CD4-positive, alpha-beta T cell treated with Interleukin-4 for 1 hour (primary cell): ENCODE measurements around the gene CHMP5.
"Not testable (repeated sequence)": the region's sequence is repeated elsewhere in the genome, so short reads cannot be mapped to it uniquely, and the experiment has no call there.

Experiments used
- DNase-seq, 2 donors: peaks; one replicate each; pipeline ENCODE4 v3.0.0-alpha.2; 2020 to 2022

The CHMP5 gene

DNA sequence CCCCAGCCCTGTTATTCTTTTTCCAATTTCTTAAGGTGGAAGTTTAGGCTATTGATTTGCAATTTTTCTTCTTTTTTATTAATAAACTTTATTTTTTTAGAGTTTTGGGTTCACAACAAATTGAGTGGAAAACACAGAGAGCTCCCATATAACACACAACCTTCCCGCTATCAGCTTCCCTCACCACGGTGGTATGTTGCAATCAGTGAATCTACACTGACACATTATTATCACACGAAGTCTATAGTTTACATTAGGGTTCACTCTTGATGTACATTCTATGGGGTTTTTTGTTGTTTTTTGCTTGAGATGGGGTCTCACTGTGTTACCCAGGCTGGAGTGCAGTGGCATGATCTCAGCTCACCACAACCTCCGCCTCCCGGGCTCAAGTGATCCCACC is 20.7 kb downstream of the CHMP5 start:
- DNase-seq = no peak

DNA sequence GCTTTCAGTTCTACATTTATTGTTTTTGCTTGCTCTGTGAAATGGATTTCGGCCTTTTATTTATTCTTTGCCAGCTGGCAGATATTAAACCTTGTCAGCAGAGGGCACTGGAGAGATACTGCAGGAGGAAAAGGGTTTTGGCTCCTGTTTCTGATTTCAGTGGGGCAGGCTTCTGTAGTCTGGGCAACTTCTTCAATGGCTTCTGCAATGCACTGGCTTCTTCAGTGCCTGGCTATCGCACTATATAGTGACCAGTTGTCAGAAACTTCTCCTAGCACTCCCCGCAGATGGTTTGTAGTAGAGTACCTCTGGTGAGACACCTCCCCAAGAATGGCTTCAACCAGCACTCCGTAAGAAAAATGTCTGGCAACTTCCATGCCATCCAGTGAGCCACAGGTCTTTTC is 22.2 kb downstream of the CHMP5 start:
- peak; percentile 69 to 81 for DNase-seq

DNA sequence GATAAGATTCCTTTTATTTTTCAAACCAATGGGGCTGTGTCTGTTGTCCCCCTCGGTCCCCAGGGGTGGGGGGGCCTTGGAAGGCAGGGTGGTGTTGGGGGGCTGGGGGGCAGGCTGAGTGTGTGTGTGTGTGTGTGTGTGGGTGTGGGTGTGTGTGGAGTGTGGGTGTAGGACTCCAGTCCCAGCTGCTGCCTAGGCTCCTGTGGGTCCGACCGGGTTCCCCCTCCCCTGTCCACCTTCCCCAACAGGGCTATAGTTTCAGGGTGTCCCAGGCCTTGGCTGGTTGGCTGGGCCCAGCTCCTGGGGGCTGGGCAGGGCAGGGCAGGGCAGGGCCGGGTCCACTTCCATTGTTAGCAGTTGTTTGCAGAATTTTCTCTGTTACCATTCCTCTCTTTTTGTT is 23.4 kb downstream of the CHMP5 start:
- DNase-seq = no peak

DNA sequence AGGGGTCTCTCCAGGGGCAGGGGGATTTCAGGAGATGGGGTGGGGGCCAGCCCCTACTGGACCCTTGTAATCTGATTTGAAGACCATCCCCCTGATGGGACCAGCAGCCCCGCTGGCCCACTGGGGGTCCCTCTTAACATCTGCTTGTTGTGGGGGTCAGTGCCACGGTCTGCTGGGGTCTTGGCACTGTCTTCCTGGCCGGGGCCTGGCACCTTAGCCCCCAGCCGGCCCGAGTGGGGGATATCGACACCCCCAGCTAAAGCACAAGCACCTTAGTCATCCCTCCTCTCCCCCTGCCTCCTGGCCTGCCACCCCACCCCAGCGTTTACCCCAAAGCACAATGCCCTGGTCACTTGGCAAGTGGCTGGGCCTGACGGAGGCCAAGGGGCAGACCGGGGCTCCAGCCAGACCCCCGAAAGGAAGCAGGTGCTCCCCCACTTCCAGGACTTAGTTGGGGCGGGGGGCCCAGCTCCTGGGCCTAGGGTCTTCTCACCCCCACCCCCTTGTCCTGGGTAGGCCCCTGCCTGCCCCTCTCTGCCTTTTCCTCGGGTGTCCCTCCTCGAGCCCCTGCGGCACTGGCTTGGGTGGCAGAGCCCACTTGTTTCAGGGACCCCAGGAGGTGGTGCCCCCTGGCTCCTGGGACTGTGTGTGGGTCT is 24.1 kb downstream of the CHMP5 start:
- no peak for DNase-seq

DNA sequence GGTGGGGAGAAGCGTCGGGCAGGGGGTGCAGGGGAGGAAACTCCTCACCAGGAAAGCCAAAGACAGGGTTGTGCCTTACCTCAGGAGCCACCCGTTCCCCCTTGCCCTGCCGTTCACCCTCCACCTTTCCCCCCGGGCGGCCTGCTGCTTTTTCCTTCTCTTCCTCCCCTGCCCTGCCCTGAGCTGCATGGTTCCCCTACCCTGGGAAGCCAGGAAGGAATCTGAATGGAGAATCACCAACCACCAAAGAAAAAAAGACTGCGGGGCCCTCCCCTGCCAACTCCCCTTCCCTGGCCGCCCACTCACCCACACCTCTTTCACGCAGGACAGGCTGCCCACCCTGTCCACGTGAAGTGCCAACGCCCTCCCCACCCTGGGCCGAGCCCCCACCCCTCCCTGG is 24.6 kb downstream of the CHMP5 start:
- peak; percentile 29 to 41 for DNase-seq

DNA sequence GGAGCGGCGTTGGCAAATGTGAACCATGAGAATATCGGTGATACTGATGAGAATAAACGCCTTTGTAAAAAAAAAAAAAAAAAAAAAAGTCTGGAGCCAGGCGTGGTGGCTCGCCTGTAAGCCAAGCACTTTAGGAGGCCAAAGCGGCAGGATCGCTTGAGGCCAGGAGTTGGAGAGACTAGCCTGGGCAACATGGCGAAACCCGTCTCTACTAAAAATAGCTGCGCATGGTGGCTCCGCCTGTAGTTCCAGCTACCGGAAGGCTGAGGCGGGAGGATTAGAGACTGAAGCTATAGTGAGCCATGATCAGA is 25.0 kb downstream of the CHMP5 start:
- no peak for DNase-seq

DNA sequence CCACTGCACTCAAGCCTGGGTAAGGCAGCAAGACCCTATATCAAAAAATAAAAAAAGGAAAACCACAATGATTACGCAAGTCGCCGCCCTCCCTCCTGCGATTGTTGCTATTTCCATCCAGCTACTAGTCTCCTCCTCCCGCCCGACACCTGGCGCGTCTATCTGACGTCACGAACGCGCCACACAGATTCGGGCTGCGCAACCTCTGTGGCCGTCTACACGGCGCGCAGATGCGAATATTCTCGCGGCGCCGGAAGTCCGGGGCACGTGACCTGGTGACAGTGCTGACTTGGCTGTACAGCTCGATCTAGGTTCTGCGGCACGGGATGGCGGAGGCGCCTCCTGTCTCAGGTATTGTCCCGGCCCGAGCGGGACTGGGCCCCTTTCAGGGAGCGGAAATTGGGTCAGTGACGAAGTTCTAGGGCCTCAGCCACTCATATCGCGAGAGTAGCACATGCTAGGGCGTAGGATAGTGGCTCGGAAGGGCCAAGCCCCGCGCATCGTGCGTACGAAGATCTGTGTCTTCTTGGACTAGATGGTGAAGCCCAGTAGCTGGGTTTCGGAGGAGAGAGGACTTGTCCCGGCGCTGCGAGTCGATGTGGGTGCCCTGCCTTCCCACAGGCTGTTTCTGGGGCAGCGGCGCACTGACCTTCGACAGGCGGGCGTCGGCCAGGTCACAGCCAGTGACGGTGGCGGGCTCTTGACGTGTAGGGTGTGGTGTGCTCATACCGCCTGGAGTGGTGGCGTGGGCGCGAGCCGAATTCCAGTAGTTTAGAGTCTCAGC is 25.6 kb downstream of the CHMP5 start, which contains the start of gene NFX1:
Gene NFX1 (plus strand): TSS at position 270 of the 784 bp plus-strand sequence. CDS start 57 bp downstream, at position 327.
- peak; percentile 99 for DNase-seq

DNA sequence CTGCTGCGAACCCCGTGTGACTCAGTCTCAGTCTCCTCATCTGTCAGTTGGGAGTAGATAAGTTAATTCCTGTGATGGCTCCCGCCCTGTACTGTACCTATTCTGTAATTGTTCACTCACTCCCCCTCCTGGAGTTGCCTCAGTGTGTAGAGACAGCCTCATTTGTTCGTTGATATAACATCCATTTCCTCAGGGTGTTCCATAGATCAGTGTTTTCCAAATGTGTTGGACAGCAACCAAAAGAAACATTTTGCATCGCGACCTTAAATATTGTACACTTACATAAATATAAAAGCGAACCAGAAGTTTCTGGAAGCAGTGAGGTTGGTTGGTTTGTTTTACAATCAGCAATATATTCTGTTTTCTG is 26.2 kb downstream of the CHMP5 start:
- no peak for DNase-seq

DNA sequence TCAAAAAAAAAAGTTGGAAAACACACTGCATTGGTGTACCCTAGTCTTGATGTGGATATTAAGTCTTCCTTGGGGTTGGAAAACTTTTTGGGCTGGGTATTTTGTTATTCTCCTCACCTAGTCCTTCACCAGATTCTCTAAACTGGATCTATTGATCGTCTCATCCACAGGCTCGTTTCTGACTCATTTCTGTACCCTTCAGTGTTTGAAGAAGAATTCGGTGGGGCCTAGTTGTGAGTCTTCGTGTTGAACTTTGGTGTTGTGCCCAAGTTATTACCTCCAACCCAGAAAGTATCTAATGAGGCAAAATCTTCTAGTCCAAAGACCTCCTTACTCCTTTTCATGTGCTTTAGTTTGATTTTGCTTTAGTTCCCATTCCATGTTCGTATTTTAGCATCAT is 27.1 kb downstream of the CHMP5 start:
- no peak for DNase-seq

DNA sequence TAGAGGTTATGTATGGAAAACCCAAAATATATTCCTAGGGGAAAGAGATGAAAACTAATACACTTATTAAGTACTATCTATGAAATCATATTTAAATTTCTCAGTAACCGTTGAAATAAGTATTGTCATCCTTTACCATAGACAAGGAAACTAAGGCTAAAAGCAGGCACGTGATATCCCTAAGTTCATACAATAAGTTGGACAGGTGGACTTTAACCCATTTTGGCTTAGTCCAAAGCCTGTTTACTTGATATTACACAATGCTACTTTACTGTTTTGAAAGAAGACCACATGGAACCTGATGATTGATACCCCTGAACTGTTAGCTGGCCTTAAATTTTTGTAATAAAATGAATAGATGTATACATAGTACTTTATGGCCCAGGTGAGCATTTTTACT is 28.9 kb downstream of the CHMP5 start:
- DNase-seq = no peak

DNA sequence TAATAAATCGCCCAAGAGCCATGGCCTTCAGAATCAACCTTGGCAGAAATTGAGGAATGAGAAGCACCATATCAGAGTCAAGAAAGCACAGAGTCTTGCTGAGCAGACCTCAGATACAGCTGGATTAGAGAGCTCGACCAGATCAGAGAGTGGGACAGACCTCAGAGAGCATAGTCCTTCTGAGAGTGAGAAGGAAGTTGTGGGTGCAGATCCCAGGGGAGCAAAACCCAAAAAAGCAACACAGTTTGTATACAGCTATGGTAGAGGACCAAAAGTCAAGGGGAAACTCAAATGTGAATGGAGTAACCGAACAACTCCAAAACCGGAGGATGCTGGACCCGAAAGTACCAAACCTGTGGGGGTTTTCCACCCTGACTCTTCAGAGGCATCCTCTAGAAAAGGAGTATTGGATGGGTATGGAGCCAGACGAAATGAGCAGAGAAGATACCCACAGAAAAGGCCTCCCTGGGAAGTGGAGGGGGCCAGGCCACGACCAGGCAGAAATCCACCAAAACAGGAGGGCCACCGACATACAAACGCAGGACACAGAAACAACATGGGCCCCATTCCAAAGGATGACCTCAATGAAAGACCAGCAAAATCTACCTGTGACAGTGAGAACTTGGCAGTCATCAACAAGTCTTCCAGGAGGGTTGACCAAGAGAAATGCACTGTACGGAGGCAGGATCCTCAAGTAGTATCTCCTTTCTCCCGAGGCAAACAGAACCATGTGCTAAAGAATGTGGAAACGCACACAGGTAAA is 30.0 kb downstream of the CHMP5 start:
- no peak for DNase-seq

DNA sequence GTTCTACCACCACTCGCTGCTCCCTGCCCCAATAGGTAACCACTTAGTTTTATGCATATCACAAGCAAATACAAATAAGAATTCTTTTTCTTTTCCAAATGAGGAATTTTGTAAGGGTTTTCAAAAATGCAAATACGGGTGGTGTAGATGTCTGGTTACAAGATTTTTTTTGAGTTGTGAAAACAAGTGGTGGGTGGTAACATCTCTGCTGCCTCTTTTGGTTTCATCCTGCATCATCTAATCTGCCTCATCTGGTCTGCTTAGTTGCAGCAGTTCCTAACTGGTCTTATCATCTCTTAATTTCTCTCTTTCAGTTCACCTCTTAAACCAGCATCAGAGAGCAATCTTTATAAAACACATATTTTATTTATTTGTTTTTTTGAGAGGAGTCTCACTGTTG is 30.7 kb downstream of the CHMP5 start:
- no peak for DNase-seq

DNA sequence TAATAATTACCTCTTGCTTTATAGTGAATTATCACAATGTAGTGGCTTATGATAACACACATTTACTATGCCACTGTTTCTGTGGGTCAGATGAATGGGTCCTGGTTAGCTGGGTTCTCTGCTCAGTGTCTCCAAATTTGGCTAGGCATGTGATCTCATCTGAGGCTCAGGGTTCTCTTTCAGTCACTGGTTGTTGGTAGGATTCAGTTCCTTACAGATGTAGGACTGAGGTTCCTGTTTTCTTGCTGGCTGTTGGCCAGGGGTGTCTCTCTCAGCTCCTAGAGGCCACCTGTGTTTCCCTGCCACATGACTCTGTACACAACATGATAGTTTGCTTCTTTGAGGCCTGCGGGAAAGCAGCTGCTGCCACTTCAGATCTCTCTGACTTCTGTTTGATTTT is 32.6 kb downstream of the CHMP5 start:
- peak; percentile 25 to 75 for DNase-seq

DNA sequence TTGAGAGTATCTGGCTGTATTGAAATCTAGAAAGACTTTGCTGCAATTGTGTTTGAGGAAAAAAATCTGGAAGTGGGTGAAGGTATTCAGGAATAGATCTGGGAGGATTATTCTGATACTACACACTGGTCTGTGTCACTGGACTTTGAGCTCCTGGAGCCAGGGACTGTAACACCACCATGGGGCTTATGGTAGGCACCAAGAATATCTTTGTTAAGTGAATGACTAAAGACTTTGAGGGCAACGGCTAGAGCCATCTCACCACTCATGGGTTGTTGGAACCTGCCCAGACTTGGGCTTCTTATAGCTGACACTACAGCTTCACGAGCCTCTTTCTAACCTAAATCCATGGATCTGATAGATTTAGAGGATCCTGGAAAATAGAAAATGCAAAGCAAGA is 35.7 kb downstream of the CHMP5 start:
- no peak for DNase-seq

DNA sequence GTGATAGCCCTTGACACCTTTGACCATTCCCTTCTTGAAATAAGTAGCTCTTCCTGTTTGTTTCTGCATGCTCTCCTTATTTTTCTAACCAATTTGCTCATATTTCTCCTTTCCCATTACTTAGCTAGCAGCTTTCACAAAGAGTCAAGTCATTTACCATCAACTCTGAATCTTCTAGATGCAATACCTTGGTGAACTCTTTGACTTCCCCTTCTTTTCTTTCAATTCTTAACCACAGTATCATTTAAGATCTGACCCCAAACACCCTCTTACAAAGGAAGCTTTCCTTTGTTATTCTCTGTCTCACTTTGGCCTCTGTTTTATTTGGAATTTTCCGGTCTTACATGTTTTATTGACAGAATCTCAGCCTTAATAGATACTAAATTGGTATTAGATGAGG is 39.5 kb downstream of the CHMP5 start:
- DNase-seq = no peak

DNA sequence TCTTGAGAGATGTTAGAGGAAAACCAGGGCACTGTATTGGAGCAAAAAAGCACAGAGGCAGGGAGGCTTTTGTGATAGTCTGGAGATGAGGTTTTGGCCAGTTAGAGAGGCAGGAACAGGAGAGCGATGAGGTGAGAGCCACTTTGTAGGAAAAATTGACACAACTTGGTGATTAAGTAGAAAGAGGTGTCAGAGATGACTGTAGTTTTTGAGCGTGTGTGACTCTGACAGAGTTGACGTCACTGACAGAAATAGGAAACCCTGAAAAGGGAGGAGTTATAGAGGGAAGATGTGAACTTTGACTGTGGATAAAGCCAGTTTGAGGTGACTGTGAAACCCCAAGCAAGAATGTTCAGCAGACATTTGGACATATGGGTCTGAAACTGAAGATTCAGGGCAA is 41.2 kb downstream of the CHMP5 start:
- no peak for DNase-seq

DNA sequence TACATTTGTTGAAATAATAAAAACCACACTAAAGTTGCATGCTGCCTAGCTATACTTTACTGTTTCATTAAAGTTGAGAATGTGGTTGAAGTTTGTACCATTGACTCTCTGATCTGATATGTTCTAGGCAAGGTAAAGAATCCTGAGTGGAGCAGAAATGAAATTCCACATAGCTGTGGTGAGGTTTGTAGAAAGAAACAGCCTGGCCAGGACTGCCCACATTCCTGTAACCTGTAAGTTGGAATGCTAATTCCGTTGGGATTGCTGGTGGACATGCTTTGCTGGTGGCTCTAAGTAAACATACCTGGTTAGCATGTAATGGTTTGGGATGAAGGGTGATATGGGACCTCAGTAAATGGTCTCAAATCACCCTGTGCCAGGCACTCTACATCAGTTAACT is 42.2 kb downstream of the CHMP5 start:
- no peak for DNase-seq

DNA sequence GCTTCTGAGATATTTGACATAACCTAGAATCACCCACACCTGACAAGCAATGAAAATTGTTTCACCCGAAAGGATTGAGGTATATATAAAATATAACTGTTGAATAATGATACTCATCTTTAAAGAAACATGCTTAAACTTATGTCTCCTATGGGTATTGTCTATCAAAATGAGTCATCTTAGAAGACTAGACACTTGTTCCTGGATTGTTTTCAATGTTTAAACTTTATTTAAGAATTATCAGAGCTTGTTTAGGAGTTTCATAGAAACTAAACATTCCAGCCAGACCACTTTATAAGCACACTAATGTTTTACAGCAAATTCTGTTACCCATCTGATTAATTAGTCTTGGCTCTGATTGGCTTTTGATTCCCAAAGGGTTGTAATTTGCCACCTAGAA is 45.1 kb downstream of the CHMP5 start:
- no peak for DNase-seq

DNA sequence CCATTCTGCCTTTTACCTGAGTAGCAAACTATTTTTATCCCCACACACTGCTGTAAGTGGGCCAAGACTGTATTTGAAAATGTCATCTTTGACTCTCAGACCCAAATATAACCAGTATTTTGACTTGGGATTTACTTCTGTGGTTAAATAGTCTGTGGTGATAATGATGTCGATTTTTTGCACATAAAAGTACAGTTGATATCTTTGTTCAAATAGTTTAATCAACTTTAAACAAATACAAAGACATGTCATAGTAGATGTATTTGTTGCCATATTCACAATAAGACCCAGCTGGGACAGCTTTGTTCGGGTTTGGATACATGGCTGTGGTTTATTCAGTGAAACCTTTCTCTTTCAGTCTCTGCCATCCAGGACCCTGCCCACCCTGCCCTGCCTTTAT is 45.9 kb downstream of the CHMP5 start:
- no peak for DNase-seq

DNA sequence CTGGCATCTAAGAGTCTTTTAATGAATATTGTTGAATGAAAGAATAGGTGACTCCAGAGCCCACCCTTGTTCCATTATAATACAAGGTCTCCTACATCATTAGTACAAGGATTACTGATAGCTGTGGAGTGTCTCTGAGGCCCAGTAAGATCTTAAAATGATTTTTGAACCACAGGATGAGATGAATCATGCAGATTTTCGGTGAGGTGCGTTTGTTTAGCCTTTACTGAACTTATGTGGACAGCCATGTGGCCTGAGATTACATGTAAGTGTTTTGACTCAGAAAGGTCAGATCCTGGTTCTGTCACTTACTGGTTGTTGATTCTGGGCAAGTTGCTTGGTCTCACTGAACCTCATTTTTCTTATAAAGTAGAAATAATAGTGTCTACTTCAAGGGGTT is 47.1 kb downstream of the CHMP5 start:
- no peak for DNase-seq

DNA sequence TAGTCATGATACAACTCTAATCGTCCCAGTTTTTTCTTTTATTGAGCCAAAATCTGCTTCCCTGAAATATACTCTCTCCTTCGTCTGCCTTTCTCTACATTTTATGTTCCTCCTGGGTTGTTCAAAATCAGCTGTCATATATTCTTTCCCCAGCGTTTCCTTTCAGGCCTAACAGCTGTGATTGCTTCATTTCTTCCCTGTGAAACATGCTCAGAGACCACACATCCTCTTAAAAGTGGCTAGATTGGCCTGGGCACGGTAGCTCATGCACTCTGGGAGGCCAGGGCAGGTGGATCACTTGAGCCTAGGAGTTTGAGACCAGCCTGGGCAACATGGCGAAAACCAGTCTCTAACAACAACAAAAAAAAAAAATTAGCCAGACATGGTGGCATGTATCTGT is 50.5 kb downstream of the CHMP5 start:
- no peak for DNase-seq

DNA sequence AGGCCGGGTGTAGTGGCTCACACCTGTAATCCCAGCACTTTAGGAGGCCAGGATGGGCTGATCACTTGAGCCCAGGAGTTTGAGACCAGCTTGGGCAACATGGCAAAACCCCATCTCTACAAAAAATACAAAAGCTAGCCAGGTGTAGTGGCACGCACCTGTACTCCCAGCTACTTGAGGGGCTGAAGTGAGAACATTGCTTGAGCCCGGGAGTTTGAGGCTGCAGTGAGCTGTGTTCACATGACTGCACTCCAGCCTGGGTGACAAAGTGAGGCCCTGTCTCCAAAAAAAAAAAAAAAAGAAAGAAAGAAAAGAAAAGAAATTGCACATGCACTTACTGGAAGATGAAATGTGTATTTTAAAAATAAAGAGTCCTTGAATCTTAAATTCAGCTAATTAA is 52.3 kb downstream of the CHMP5 start:
- DNase-seq = not testable (repeated sequence)

DNA sequence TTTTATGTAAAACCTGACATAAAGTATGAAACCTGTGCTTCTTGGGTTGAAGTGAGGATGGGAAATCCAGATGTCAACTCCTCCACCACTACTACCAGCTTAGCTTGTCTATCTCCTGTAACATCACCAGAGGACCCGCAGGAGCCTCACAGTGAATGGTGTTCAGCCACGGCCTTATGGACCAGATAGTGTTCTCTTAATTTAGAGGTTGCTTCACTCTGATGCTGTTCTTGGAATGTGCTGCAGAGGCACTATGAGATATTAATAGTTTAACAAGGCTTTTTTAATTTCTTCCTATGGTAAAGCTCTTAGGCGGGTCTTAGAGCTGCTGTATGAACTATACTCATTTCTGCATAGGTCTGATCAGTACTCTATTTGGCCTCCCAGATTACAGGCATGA is 53.4 kb downstream of the CHMP5 start:
- no peak for DNase-seq

DNA sequence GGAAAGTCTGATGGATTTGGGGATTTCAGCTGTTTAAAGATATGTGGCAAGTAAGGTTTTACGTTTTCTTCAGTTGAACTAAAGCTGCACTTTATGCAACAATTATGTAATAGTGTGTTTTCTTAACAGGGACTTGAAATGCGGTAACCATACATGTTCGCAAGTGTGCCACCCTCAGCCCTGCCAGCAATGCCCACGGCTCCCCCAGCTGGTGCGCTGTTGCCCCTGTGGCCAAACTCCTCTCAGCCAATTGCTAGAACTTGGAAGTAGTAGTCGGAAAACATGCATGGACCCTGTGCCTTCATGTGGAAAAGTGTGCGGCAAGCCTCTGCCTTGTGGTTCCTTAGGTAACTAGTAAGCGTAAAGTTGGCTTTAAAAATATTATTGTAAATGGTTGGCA is 53.9 kb downstream of the CHMP5 start:
- no peak for DNase-seq
